GM23248 (cell line): Measurements from ENCODE around the gene SLC16A3.
"Not testable (repeated sequence)": the region's sequence is repeated elsewhere in the genome, so short reads cannot be mapped to it uniquely, and the experiment has no call there.

Experiments
- EZH2 ChIP-seq: fragments of 200-600 bp; sonication (generic); IDR thresholded peaks from 2 replicates; pipeline ENCODE4 v1.6.1; 2018; ENCODE audit warnings: antibody characterized with exemption, mild to moderate bottlenecking; ENCODE audit not compliant: insufficient read depth, poor library complexity, severe bottlenecking
- EZH2phosphoT487 ChIP-seq: fragments of 200-600 bp; sonication (generic); IDR thresholded peaks from 2 replicates; pipeline ENCODE4 v1.6.1; 2018; ENCODE audit warnings: antibody characterized with exemption, moderate library complexity, mild to moderate bottlenecking, low read depth; ENCODE audit not compliant: insufficient read depth

DNA sequence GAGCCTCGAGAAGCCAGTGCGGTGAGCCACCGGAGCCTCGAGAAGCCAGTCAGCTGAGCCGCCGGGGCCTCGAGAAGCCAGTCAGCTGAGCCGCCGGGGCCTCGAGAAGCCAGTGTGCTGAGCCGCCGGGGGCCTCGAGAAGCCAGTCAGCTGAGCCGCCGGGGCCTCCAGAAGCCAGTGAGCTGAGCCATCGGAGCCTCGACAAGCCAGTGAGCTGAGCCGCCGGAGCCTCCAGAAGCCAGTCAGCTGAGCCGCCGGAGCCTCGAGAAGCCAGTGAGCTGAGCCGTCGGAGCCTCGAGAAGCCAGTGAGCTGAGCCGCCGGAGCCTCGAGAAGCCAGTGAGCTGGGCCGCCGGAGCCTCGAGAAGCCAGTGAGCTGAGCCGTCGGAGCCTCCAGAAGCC, 25.9 kb downstream of the SLC16A3 start:
- not testable (repeated sequence) for TF ChIP-seq EZH2, EZH2phosphoT487
